H1 (cell line): Measurements from ENCODE around the gene MAPK4. TPM values are rescaled to one million over a fixed set of nuclear protein-coding genes. Genes with fewer than 3 reads are reported as not detected.

Source experiments
- CTCF ChIA-PET: fragments of 300-600 bp; sonication (Branson Sonifier 250); formaldehyde crosslinking; loops from one replicate; lab custom pipeline; 2021; ENCODE audit not compliant: partially characterized antibody; lab: Charles Lee
- POLR2A ChIA-PET: fragments of 300-600 bp; sonication (Branson Sonifier 250); formaldehyde crosslinking; loops from one replicate; lab custom pipeline; 2021; ENCODE audit warnings: inconsistent platforms; ENCODE audit not compliant: partially characterized antibody; lab: Charles Lee
- DNase-seq, 2 experiments: peaks; one replicate each; pipeline versions ENCODE4 v3.0.0 to v3.0.0-alpha.2; 2010 to 2022; ENCODE audit warnings: low spot score in 2 of 2, low read depth in 1 of 2, mixed read lengths in 1 of 2
- FAIRE-seq: peaks from 2 replicates; lab custom pipeline; 2011; peaks lifted over from hg19 to GRCh38; lab: Jason Lieb, UNC
- H2AFZ ChIP-seq: 2 replicates; pipeline ENCODE4 v1.8.1; 2012; ENCODE audit warnings: low read length, inconsistent platforms
- H2AK5ac ChIP-seq: 2 replicates; pipeline ENCODE4 v1.6.1; 2013; ENCODE audit warnings: low read depth, low read length
- H2BK120ac ChIP-seq: replicated peaks from 2 replicates; pipeline ENCODE3; 2013; ENCODE audit warnings: low read depth, low read length, inconsistent platforms
- H2BK12ac ChIP-seq: 2 replicates; pipeline ENCODE4 v1.6.1; 2013; ENCODE audit warnings: low read depth, low read length
- H2BK15ac ChIP-seq: 2 replicates; pipeline ENCODE4 v1.6.1; 2013; ENCODE audit warnings: low read length
- H2BK20ac ChIP-seq: 2 replicates; pipeline ENCODE4 v1.6.1; 2013; ENCODE audit warnings: low read length
- H2BK5ac ChIP-seq: 2 replicates; pipeline ENCODE4 v1.6.1; 2013; ENCODE audit warnings: low read depth, low read length
- H3K14ac ChIP-seq: 2 replicates; pipeline ENCODE4 v1.6.1; 2013; ENCODE audit warnings: inconsistent platforms; ENCODE audit not compliant: insufficient read length
- H3K18ac ChIP-seq: 2 replicates; pipeline ENCODE4 v1.6.1; 2013; ENCODE audit warnings: low read length; ENCODE audit errors: extremely low read depth
- H3K23ac ChIP-seq: 2 replicates; pipeline ENCODE4 v1.6.1; 2013; ENCODE audit warnings: inconsistent platforms; ENCODE audit not compliant: insufficient read length
- H3K23me2 ChIP-seq: 2 replicates; pipeline ENCODE4 v1.6.1; 2013; ENCODE audit warnings: low read depth, low read length
- H3K27ac ChIP-seq: 2 replicates; pipeline ENCODE4 v1.6.1; 2011; ENCODE audit warnings: low read depth, low read length, inconsistent platforms
- H3K27me3 ChIP-seq, 4 experiments: replicated peaks in 1 of 4; 1 replicate in 1 of 4; 2 replicates in 3 of 4; pipeline versions ENCODE4 v1.6.1 to v1.8.1; 2011 to 2013; ENCODE audit warnings: low read length in 3 of 4, mild to moderate bottlenecking in 3 of 4, inconsistent platforms in 2 of 4, mixed read lengths in 2 of 4, moderate library complexity in 1 of 4; ENCODE audit not compliant: control insufficient read depth in 3 of 4, insufficient read depth in 3 of 4; ENCODE audit errors: extremely low read depth in 1 of 4
- H3K36me3 ChIP-seq, 4 experiments: 2 replicates each; pipeline versions ENCODE4 v1.6.1 to v1.8.1; 2011 to 2013; ENCODE audit warnings: mild to moderate bottlenecking in 4 of 4, low read length in 3 of 4, moderate library complexity in 2 of 4, control low read depth in 1 of 4, inconsistent platforms in 1 of 4; ENCODE audit not compliant: insufficient read depth in 4 of 4, control insufficient read depth in 2 of 4
- H3K4ac ChIP-seq: replicated peaks from 2 replicates; pipeline ENCODE3; 2013; ENCODE audit warnings: low read length, low read depth, mixed read lengths, inconsistent platforms; ENCODE audit not compliant: insufficient read length
- H3K4me1 ChIP-seq, 4 experiments: replicated peaks in 1 of 4; 1 replicate in 1 of 4; 2 replicates in 3 of 4; pipeline versions ENCODE4 v1.6.1 to v1.8.1; 2011 to 2013; ENCODE audit warnings: low read length in 3 of 4, inconsistent platforms in 2 of 4, mixed read lengths in 1 of 4; ENCODE audit not compliant: insufficient read depth in 4 of 4, control insufficient read depth in 3 of 4
- H3K4me2 ChIP-seq, 2 experiments: 2 replicates each; pipeline versions ENCODE4 v1.6.1 to v1.8.1; 2011 to 2013; ENCODE audit warnings: low read depth in 2 of 2, low read length in 2 of 2, control low read depth in 1 of 2, inconsistent platforms in 1 of 2, mild to moderate bottlenecking in 1 of 2; ENCODE audit not compliant: insufficient read depth in 1 of 2
- H3K4me3 ChIP-seq, 4 experiments: fragments of 200-600, 300-600 bp in 1 of 4; sonication (generic), shearing (Covaris generic), sonication (Bioruptor Twin) in 1 of 4; 2 replicates each; pipeline versions ENCODE4 v1.5.1 to v1.8.1; 2011 to 2016; ENCODE audit warnings: low read length in 4 of 4, low read depth in 3 of 4, control low read depth in 2 of 4, inconsistent platforms in 2 of 4, mild to moderate bottlenecking in 2 of 4, mixed read lengths in 1 of 4, moderate library complexity in 1 of 4; ENCODE audit not compliant: insufficient read depth in 2 of 4; ENCODE audit errors: extremely low read depth in 1 of 4
- H3K56ac ChIP-seq: replicated peaks from 2 replicates; pipeline ENCODE3; 2013; ENCODE audit warnings: low read depth, mild to moderate bottlenecking, mixed read lengths, low read length, inconsistent platforms; ENCODE audit not compliant: insufficient read length
- H3K79me1 ChIP-seq: 2 replicates; pipeline ENCODE4 v1.6.1; 2013; ENCODE audit warnings: low read depth, low read length, control low read depth
- H3K79me2 ChIP-seq, 2 experiments: 2 replicates each; pipeline versions ENCODE4 v1.6.1 to v1.8.1; 2012 to 2013; ENCODE audit warnings: low read length in 2 of 2, mild to moderate bottlenecking in 2 of 2, inconsistent platforms in 1 of 2; ENCODE audit not compliant: insufficient read depth in 2 of 2, control insufficient read depth in 1 of 2
- H3K9ac ChIP-seq, 4 experiments: replicated peaks in 1 of 4; 1 replicate in 1 of 4; 2 replicates in 3 of 4; pipeline versions ENCODE4 v1.6.1 to v1.8.1; 2011 to 2013; ENCODE audit warnings: low read depth in 3 of 4, low read length in 3 of 4, control low read depth in 2 of 4, mild to moderate bottlenecking in 2 of 4, moderate library complexity in 2 of 4, inconsistent platforms in 1 of 4; ENCODE audit errors: extremely low read depth in 1 of 4
- H3K9me3 ChIP-seq, 2 experiments: 2 replicates each; pipeline versions ENCODE4 v1.6.1 to v1.8.1; 2012 to 2013; ENCODE audit warnings: mild to moderate bottlenecking in 2 of 2, moderate library complexity in 2 of 2, control low read depth in 1 of 2, inconsistent platforms in 1 of 2, low read depth in 1 of 2, low read length in 1 of 2, mixed read lengths in 1 of 2; ENCODE audit not compliant: insufficient read depth in 2 of 2
- H4K20me1 ChIP-seq, 2 experiments: replicated peaks in 1 of 2; 2 replicates each; pipeline versions ENCODE3 to v1.8.1; 2011 to 2013; ENCODE audit warnings: inconsistent platforms in 2 of 2, low read length in 2 of 2, mild to moderate bottlenecking in 1 of 2; ENCODE audit not compliant: insufficient read depth in 2 of 2, control insufficient read depth in 1 of 2
- H4K5ac ChIP-seq: 2 replicates; pipeline ENCODE4 v1.6.1; 2013; ENCODE audit warnings: low read length, low read depth, mixed read lengths, inconsistent platforms; ENCODE audit not compliant: insufficient read length
- H4K8ac ChIP-seq: 2 replicates; pipeline ENCODE4 v1.8.0; 2013; ENCODE audit warnings: mild to moderate bottlenecking, moderate library complexity, low read length, inconsistent platforms; ENCODE audit not compliant: insufficient read depth; ENCODE audit errors: extremely low read depth
- H4K91ac ChIP-seq: replicated peaks from 2 replicates; pipeline ENCODE3; 2013; ENCODE audit warnings: low read length, mixed read lengths, inconsistent platforms; ENCODE audit not compliant: insufficient read length
- CEBPB ChIP-seq: IDR thresholded peaks from 2 replicates; pipeline ENCODE4 v1.6.1; 2012; ENCODE audit warnings: low read depth, low read length
- CHD1 ChIP-seq: IDR thresholded peaks from 2 replicates; pipeline ENCODE4 v1.6.1; 2012; ENCODE audit warnings: low read depth, low read length, improper control_type of control experiment
- CTCF ChIP-seq, 3 experiments: IDR thresholded peaks; 1 replicate in 2 of 3; 2 replicates in 1 of 3; pipeline versions ENCODE4 v1.5.1 to v1.6.1; 2011; ENCODE audit warnings: low read length in 3 of 3, mild to moderate bottlenecking in 3 of 3, inconsistent platforms in 2 of 3, low read depth in 1 of 3, moderate library complexity in 1 of 3; ENCODE audit not compliant: insufficient read depth in 1 of 3; ENCODE audit errors: control extremely low read depth in 1 of 3
- KDM4A ChIP-seq: IDR thresholded peaks from one replicate; pipeline ENCODE4 v1.7.1; 2012; ENCODE audit warnings: low read depth, mild to moderate bottlenecking, moderate library complexity, low read length, inconsistent platforms; ENCODE audit not compliant: severe bottlenecking
- RAD21 ChIP-seq, 2 experiments: IDR thresholded peaks in 1 of 2; conservative IDR thresholded peaks in 1 of 2; 2 replicates each; pipeline ENCODE4 v1.6.1; 2011; ENCODE audit warnings: low read depth in 2 of 2, low read length in 2 of 2, improper control_type of control experiment in 1 of 2, inconsistent platforms in 1 of 2, mild to moderate bottlenecking in 1 of 2, moderate library complexity in 1 of 2
- RNF2 ChIP-seq: fragments of 200-900, 300-1000 bp; sonication (generic); IDR thresholded peaks from 2 replicates; pipeline ENCODE4 v1.7.1; 2016; ENCODE audit warnings: borderline replicate concordance, low read depth, mild to moderate bottlenecking, antibody characterized with exemption, low read length; ENCODE audit not compliant: poor library complexity, severe bottlenecking; ENCODE audit errors: missing control alignments
- RXRA ChIP-seq: IDR thresholded peaks from 2 replicates; pipeline ENCODE4 v1.6.1; 2011; ENCODE audit warnings: low read depth, mild to moderate bottlenecking, low read length, moderate library complexity; ENCODE audit not compliant: insufficient read depth
- SRF ChIP-seq: IDR thresholded peaks from 2 replicates; pipeline ENCODE4 v1.6.1; 2011; ENCODE audit warnings: mild to moderate bottlenecking, low read depth, low read length, moderate library complexity
- USF2 ChIP-seq: IDR thresholded peaks from 2 replicates; pipeline ENCODE4 v1.6.1; 2011; ENCODE audit warnings: low read length, improper control_type of control experiment
- WGBS, 2 experiments: shearing (Covaris generic) in 1 of 2; methylation state at CpG; one replicate each; pipeline versions ENCODE4 v1.1.6 to v1.1.7; 2013 to 2015; ENCODE audit warnings: low lambda C conversion rate in 2 of 2, mixed read lengths in 2 of 2, inconsistent platforms in 1 of 2, low coverage in 1 of 2, missing lambda C conversion rate in 1 of 2; ENCODE audit not compliant: insufficient replicate concordance in 2 of 2, insufficient coverage in 1 of 2, insufficient read length in 1 of 2; ENCODE audit errors: extremely low coverage in 1 of 2, missing lambda C conversion rate in 1 of 2; 5-methylcytosine and 5-hydroxymethylcytosine counted together
- polyA plus RNA-seq, 7 experiments: library from polyadenylated mRNA; depleted of rRNA in 3 of 7; stranded (reverse) in 5 of 7; unstranded in 2 of 7; fragments of >200 nt in 5 of 7; fragments of 200-250 nt in 2 of 7; gene quantifications; 1 replicate in 5 of 7; 2 replicates in 1 of 7; 4 replicates in 1 of 7; pipeline versions ENCODE4 v1.2.1 to v1.2.3, GENCODE V29; 2011 to 2013; ENCODE audit warnings: missing spikeins in 2 of 7, mixed read lengths in 2 of 7
- total RNA-seq: library from RNA; stranded (reverse); fragmentation: NEBNext Ultra II Directional; extraction: Animal tissue kit (Norgen Biotek cat#: 25700); gene quantifications from 2 replicates; pipeline ENCODE4 v1.2.1, GENCODE V29; 2021

Gene MAPK4
- total and polyA plus RNA-seq, 2 of the 8 experiments (the other 6 are each of a cell fraction or from before 2014, with no cell fraction given): 3.2 to 3.7 TPM

GRCh38 chr18:50558157-50558556 is 1.7 kb upstream of the MAPK4 start:
- Histone ChIP-seq H2BK120ac (no peak overlapping the region), H3K23ac (no peak overlapping the region), H3K4me3 (no peak overlapping the region), H3K27ac (no peak overlapping the region), H3K27me3 (peaks cover 5 to 43% (median 40%) of the 10 kb centered on the region in 4 experiments), H4K20me1 (no peaks in the 10 kb centered on the region), H2AK5ac (no peak overlapping the region), H3K36me3 (no peaks in the 10 kb centered on the region), H3K23me2 (peaks cover 15% of the 10 kb centered on the region; the same call in 1 of the 2 replicates), H3K9ac (no peak overlapping the region), H2AFZ (no peak overlapping the region), H4K8ac (no peak overlapping the region; the same call in 1 of the 2 replicates), H3K4ac (no peak overlapping the region), H4K91ac (no peak overlapping the region), H2BK12ac (no peak overlapping the region), H3K79me1 (no peaks in the 10 kb centered on the region), H4K5ac (no peak overlapping the region), H3K9me3 (peaks cover 3 to 4% of the 10 kb centered on the region in 2 experiments; a peak in 2 of 4 replicates), H3K4me1 (peaks cover 0 to 3% (median under 1%) of the 10 kb centered on the region in 4 experiments; a peak in 3 of 7 replicates), H3K18ac (no peak overlapping the region), H2BK15ac (no peak overlapping the region), H3K4me2 (no peak overlapping the region), H2BK20ac (no peak overlapping the region), H2BK5ac (no peak overlapping the region), H3K14ac (no peak overlapping the region), H3K56ac (no peak overlapping the region), H3K79me2 (no peaks in the 10 kb centered on the region)
- FAIRE-seq: no peak
- POLR2A ChIA-PET: no interaction called here
- CTCF ChIA-PET: interaction anchor here (0.7 kb wide), 1 partner anchor 75 kb away, joined by 3 read pairs; no protein-coding TSS in a partner anchor
- no peak for DNase-seq
- WGBS, 2 experiments: 74% methylated on average over 10 of the region's 10 CpGs; no CpG with 5 or more reads in 1 of the 2 experiments
- TF ChIP-seq RXRA: no peak
- TF ChIP-seq SRF: no peak
- TF ChIP-seq RNF2: no peak
- no peak for TF ChIP-seq USF2
- TF ChIP-seq CTCF (IDR thresholded peaks at IDR 0.05; ENCODE audit: control extremely low read depth in 1 of 3, insufficient read depth in 1 of 3, low read depth in 1 of 3, low read length in 3 of 3): no peak
- no peak for TF ChIP-seq CEBPB
- TF ChIP-seq CHD1: no peak
- TF ChIP-seq RAD21 (IDR thresholded peaks at IDR 0.05 in 1 of 2, conservative IDR thresholded peaks at IDR 0.05 in 1 of 2; ENCODE audit: low read depth in 2 of 2, low read length in 2 of 2): no peak
- no peak for TF ChIP-seq KDM4A
